Hair follicle dermal papilla cell (primary cell): ENCODE data around the gene FLII. TPM values are rescaled to one million over a fixed set of nuclear protein-coding genes. Genes with fewer than 3 reads are reported as not detected.

Experiments used
- total RNA-seq: library from RNA; depleted of rRNA; stranded (reverse); fragments of >200 nt; gene quantifications from 2 replicates; pipeline ENCODE4 v1.2.3, GENCODE V29; 2012

Gene FLII
- total RNA-seq, result 291 and 322 TPM in 2 replicates

DNA sequence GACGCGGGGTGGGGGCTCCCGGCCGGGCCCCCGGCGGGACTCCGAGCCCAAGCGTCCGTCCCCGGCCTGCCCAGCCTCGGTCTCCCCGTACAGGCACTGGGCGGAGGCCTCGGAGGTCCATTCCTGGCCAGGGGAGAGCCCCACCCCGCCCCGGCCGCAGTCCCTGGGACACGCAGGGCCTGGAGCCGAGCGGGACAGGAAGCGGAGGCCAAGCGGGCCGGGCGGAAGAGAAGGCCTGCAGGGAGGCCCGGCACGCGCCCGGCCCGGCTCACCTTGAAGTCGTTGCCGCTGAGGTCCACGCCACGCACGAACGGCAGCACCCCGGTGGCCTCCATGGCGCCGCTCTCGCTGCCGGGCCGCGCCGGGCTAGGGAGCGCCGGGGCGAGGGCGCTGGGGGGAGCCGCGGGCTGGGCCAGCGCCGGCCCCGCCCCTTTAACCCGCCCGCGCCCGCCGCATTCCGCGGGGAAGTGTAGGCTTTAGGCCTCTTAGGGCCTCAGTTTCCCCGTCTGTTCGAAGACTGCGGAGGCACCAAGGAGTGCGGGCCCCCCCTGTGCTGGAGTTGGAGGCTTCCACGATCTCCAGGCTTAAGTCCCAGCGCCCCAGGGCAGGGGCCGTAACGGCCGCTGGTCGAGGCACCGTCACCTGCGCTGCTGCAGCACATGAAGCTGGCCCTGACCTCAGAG, at the start of gene FLII:
FLII (minus strand) TSS at position 383 of the 683 bp plus-strand sequence; CDS start at position 335, 48 bp downstream.

GRCh38 chr17:18260332-18261145, 2.0 kb upstream of the FLII start, which contains the start of gene MIEF2:
TSS of gene MIEF2 (plus strand) at chr17:18260662. CDS start at chr17:18262721, 2,059 bp downstream.

DNA sequence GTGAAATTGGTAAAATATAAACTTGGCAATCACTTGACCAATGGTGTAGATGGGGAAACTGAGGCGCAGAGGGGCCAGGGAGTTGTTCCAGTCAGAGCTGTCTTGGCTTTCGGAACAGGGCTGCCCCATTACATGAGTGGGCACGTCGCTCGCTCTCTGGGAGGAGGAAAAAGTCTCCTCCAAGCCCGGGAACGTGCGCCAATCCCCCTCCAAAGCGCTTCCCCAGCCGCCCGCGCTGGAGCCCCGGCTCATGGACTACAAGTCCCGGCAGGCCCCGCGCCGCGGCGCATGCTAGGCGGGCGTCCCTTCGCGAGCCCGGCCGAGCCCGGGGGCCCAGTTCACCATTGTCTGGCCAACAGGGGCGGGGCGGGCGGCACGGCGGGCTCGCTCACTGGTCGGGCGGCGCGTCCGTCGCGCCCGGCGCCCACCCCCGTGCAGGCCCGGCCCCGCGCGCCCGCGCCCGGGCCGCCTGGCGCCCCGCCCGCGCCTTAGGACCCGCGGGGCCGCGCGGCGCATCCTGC, 33.4 kb downstream of the FLII start, which contains the start of gene LLGL1:
LLGL1 (plus strand) TSS at position 515 of the 521 bp plus-strand sequence. CDS start 48 bp downstream, outside the sequence.

Other genes with a start within 250 kb of the FLII start
- 16.2 and 18.2 TPM in 2 replicates for gene ATPAF2, start 219.6 kb downstream of the FLII start, total RNA-seq
- gene GID4, start 219.3 kb downstream of the FLII start, total RNA-seq, result 10.8 and 11.0 TPM in 2 replicates
- gene DRG2, start 170.8 kb downstream of the FLII start, total RNA-seq, result 39.6 and 40.1 TPM in 2 replicates
- 0.97 and 1.9 TPM in 2 replicates for gene MYO15A, start 150.0 kb downstream of the FLII start, total RNA-seq
- 161 and 162 TPM in 2 replicates for gene ALKBH5, start 74.9 kb downstream of the FLII start, total RNA-seq
- gene LLGL1, start 33.1 kb downstream of the FLII start, total RNA-seq, result 64.6 and 71.6 TPM in 2 replicates
- 15.3 and 16.4 TPM in 2 replicates for gene MIEF2, start 1.9 kb upstream of the FLII start, total RNA-seq
- gene TOP3A, start 56.3 kb upstream of the FLII start, total RNA-seq, result 40.8 and 43.2 TPM in 2 replicates
- gene SMCR8, start 56.6 kb upstream of the FLII start, total RNA-seq, result 24.8 and 28.1 TPM in 2 replicates
- 11.7 TPM in 2 replicates for gene SHMT1, start 104.8 kb upstream of the FLII start, total RNA-seq
- gene EVPLL, start 119.0 kb upstream of the FLII start, total RNA-seq, result not detected in 2 replicates
- gene LGALS9C, start 218.1 kb upstream of the FLII start, total RNA-seq, result 0.49 TPM in 1 of 2 replicates, not detected in the other